ENCODE measurements around the gene FBXL13. TPM values are rescaled to one million over a fixed set of nuclear protein-coding genes. Genes with fewer than 3 reads are reported as not detected.
"Not testable (repeated sequence)": the region's sequence is repeated elsewhere in the genome, so short reads cannot be mapped to it uniquely, and the experiment has no call there.

The FBXL13 gene
- total and polyA plus RNA-seq, 12 donors: 0.61 to 6.8 (median 2.7) TPM

- Histone ChIP-seq H3K4me1 (replicated peaks in 1 of 2) (no peaks in the 10 kb centered on the region), H3K27ac (no peak overlapping the region), H3K9me3 (replicated peaks in 1 of 3) (no peaks in the 10 kb centered on the region), H3K27me3 (no peaks in the 10 kb centered on the region), H3K4me3 (no peak overlapping the region), H3K36me3 (replicated peaks in 1 of 2) (no peaks in the 10 kb centered on the region)
- no peak for DNase-seq
- WGBS, 4 donors: 81 to 91% (median 89%) methylated on average over 2 of the region's 2 CpGs
- intact Hi-C loops (cut with DNase I): no loop called here
- TF ChIP-seq POLR2A (IDR thresholded peaks at IDR 0.05) (no peak), CTCF (IDR thresholded peaks at IDR 0.05) (no peak)
Measured at GRCh38 chr7:103001210-103001609, 73.4 kb downstream of the FBXL13 start.

GRCh38 chr7:102996957-102997356, 77.6 kb downstream of the FBXL13 start:
- peaks cover 9 to 22% of the 10 kb centered on the region in 2 donors for H3K4me1 ChIP-seq (replicated peaks in 1 of 2)
- no peak overlapping the region for H3K27ac ChIP-seq
- intact Hi-C loops (cut with DNase I): no loop called here
- no peak for DNase-seq
- WGBS, 4 donors: 91 to 95% (median 93%) methylated on average over 5 of the region's 5 CpGs
- no peak for TF ChIP-seq CTCF (IDR thresholded peaks at IDR 0.05)
- TF ChIP-seq POLR2A (IDR thresholded peaks at IDR 0.05): no peak
- no peak overlapping the region for H3K4me3 ChIP-seq
- no peaks in the 10 kb centered on the region for H3K27me3 ChIP-seq
- H3K36me3 ChIP-seq (replicated peaks in 1 of 2): no peaks in the 10 kb centered on the region
- no peaks in the 10 kb centered on the region for H3K9me3 ChIP-seq (replicated peaks in 1 of 3)

GRCh38 chr7:102995609-102996008, 79.0 kb downstream of the FBXL13 start:
- H3K4me3 ChIP-seq; H3K27ac ChIP-seq; intact Hi-C loops (cut with DNase I); DNase-seq; H3K36me3 ChIP-seq (replicated peaks in 1 of 2); H3K9me3 ChIP-seq (replicated peaks in 1 of 3); H3K27me3 ChIP-seq: not testable (repeated sequence)
- WGBS, 4 donors: 96 to 100% (median 98%) methylated on average over 5 of the region's 5 CpGs
- H3K4me1 ChIP-seq (replicated peaks in 1 of 2): peaks cover 14 to 35% of the 10 kb centered on the region in 2 donors

- TF ChIP-seq POLR2A (IDR thresholded peaks at IDR 0.05) (no peak), CTCF (IDR thresholded peaks at IDR 0.05) (no peak)
- 86 to 93% (median 90%) methylated on average over 3 of the region's 3 CpGs for WGBS, 4 donors
- intact Hi-C loops (cut with DNase I): no loop called here
- H3K27me3 ChIP-seq: no peaks in the 10 kb centered on the region
- no peak overlapping the region for H3K27ac ChIP-seq
- DNase-seq: no peak
- peaks cover 14 to 43% of the 10 kb centered on the region in 2 donors for H3K4me1 ChIP-seq (replicated peaks in 1 of 2)
- no peaks in the 10 kb centered on the region for H3K9me3 ChIP-seq (replicated peaks in 1 of 3)
- no peak overlapping the region for H3K4me3 ChIP-seq
- no peaks in the 10 kb centered on the region for H3K36me3 ChIP-seq (replicated peaks in 1 of 2)
Measured at GRCh38 chr7:102994567-102994966, 80.0 kb downstream of the FBXL13 start.

- WGBS, 4 donors: 14 to 22% (median 16%) methylated on average over 1 of the region's 1 CpG
- intact Hi-C loops (cut with DNase I): no loop called here
- Histone ChIP-seq H3K27me3 (no peaks in the 10 kb centered on the region), H3K4me3 (no peak overlapping the region), H3K27ac (peak overlapping the region in 2 of 5 donors; percentile 36 to 41), H3K36me3 (replicated peaks in 1 of 2) (no peaks in the 10 kb centered on the region), H3K9me3 (replicated peaks in 1 of 3) (no peaks in the 10 kb centered on the region), H3K4me1 (replicated peaks in 1 of 2) (peaks cover 14 to 52% of the 10 kb centered on the region in 2 donors)
- no peak for DNase-seq
- TF ChIP-seq CTCF (IDR thresholded peaks at IDR 0.05): no peak
- TF ChIP-seq POLR2A (IDR thresholded peaks at IDR 0.05): no peak
Measured at GRCh38 chr7:102993718-102994029, 80.9 kb downstream of the FBXL13 start.
